ENCODE data around the gene ENPP3. TPM values are rescaled to one million over a fixed set of nuclear protein-coding genes. Genes with fewer than 3 reads are reported as not detected.

ENPP3 gene
- total RNA-seq, 1 experiment from 2014 or later = not detected

GRCh38 chr6:131687022-131687421 lies 49.9 kb downstream of the ENPP3 start (continued):
- no peak for TF ChIP-seq AFF4 (CRISPR knock-in tag; IDR thresholded peaks at IDR 0.05; ENCODE audit: borderline replicate concordance)
- no peak for TF ChIP-seq ZNF532 (CRISPR knock-in tag; IDR thresholded peaks at IDR 0.05; ENCODE audit: borderline replicate concordance)

GRCh38 chr6:131688286-131688685 lies 51.2 kb downstream of the ENPP3 start:
- peaks cover 11% of the 10 kb centered on the region for H3K4me1 Mint-ChIP-seq
- CTCF ChIA-PET = no interaction called here
- H3K27me3 Mint-ChIP-seq (ENCODE audit: low read depth) = peaks cover 28% of the 10 kb centered on the region
- no peak overlapping the region for H3K4me3 Mint-ChIP-seq
- DNase-seq (ENCODE audit: low spot score) = no peak
- POLR2A ChIA-PET = no interaction called here
- no peak for ATAC-seq
- no peaks in the 10 kb centered on the region for H3K36me3 Mint-ChIP-seq
- H3K9me3 Mint-ChIP-seq = peaks cover 4% of the 10 kb centered on the region; the same call in 1 of the 2 replicates
- no peak overlapping the region for H3K27ac Mint-ChIP-seq
- TF ChIP-seq RELA (CRISPR knock-in tag; IDR thresholded peaks at IDR 0.05; ENCODE audit: borderline replicate concordance) (no peak), ELF4 (CRISPR knock-in tag; IDR thresholded peaks at IDR 0.05; ENCODE audit: low read depth) (no peak), SMAD4 (CRISPR knock-in tag; IDR thresholded peaks at IDR 0.05) (no peak), ESRRA (CRISPR knock-in tag; IDR thresholded peaks at IDR 0.05; ENCODE audit: borderline replicate concordance) (no peak), FOXP1 (CRISPR knock-in tag; IDR thresholded peaks at IDR 0.05; ENCODE audit: borderline replicate concordance) (no peak), GABPB1 (CRISPR knock-in tag; IDR thresholded peaks at IDR 0.05) (no peak), IRF2 (CRISPR knock-in tag; IDR thresholded peaks at IDR 0.05; ENCODE audit: borderline replicate concordance, low read depth) (no peak), MYBL2 (CRISPR knock-in tag; IDR thresholded peaks at IDR 0.05) (no peak), NR2C2 (CRISPR knock-in tag; IDR thresholded peaks at IDR 0.05) (no peak), TEAD1 (CRISPR knock-in tag; IDR thresholded peaks at IDR 0.05) (no peak), ZNF423 (CRISPR knock-in tag; IDR thresholded peaks at IDR 0.05) (no peak), USF2 (CRISPR knock-in tag; IDR thresholded peaks at IDR 0.05) (no peak), ZNF416 (CRISPR knock-in tag; IDR thresholded peaks at IDR 0.05) (no peak), JAZF1 (CRISPR knock-in tag; IDR thresholded peaks at IDR 0.05) (no peak)
- TF ChIP-seq, protein P1, sequence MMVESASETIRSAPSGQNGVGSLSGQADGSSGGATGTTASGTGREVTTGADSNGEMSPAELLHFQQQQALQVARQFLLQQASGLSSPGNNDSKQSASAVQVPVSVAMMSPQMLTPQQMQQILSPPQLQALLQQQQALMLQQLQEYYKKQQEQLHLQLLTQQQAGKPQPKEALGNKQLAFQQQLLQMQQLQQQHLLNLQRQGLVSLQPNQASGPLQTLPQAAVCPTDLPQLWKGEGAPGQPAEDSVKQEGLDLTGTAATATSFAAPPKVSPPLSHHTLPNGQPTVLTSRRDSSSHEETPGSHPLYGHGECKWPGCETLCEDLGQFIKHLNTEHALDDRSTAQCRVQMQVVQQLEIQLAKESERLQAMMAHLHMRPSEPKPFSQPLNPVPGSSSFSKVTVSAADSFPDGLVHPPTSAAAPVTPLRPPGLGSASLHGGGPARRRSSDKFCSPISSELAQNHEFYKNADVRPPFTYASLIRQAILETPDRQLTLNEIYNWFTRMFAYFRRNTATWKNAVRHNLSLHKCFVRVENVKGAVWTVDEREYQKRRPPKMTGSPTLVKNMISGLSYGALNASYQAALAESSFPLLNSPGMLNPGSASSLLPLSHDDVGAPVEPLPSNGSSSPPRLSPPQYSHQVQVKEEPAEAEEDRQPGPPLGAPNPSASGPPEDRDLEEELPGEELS (CRISPR knock-in tag; IDR thresholded peaks at IDR 0.05) = no peak
- TF ChIP-seq, protein P2, sequence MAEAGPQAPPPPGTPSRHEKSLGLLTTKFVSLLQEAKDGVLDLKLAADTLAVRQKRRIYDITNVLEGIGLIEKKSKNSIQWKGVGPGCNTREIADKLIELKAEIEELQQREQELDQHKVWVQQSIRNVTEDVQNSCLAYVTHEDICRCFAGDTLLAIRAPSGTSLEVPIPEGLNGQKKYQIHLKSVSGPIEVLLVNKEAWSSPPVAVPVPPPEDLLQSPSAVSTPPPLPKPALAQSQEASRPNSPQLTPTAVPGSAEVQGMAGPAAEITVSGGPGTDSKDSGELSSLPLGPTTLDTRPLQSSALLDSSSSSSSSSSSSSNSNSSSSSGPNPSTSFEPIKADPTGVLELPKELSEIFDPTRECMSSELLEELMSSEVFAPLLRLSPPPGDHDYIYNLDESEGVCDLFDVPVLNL (CRISPR knock-in tag; IDR thresholded peaks at IDR 0.05; ENCODE audit: borderline replicate concordance, low read depth) = no peak
- TF ChIP-seq, protein P3, sequence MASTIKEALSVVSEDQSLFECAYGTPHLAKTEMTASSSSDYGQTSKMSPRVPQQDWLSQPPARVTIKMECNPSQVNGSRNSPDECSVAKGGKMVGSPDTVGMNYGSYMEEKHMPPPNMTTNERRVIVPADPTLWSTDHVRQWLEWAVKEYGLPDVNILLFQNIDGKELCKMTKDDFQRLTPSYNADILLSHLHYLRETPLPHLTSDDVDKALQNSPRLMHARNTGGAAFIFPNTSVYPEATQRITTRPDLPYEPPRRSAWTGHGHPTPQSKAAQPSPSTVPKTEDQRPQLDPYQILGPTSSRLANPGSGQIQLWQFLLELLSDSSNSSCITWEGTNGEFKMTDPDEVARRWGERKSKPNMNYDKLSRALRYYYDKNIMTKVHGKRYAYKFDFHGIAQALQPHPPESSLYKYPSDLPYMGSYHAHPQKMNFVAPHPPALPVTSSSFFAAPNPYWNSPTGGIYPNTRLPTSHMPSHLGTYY (CRISPR knock-in tag; IDR thresholded peaks at IDR 0.05) = no peak
- TF ChIP-seq, protein P4, sequence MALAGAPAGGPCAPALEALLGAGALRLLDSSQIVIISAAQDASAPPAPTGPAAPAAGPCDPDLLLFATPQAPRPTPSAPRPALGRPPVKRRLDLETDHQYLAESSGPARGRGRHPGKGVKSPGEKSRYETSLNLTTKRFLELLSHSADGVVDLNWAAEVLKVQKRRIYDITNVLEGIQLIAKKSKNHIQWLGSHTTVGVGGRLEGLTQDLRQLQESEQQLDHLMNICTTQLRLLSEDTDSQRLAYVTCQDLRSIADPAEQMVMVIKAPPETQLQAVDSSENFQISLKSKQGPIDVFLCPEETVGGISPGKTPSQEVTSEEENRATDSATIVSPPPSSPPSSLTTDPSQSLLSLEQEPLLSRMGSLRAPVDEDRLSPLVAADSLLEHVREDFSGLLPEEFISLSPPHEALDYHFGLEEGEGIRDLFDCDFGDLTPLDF (CRISPR knock-in tag; IDR thresholded peaks at IDR 0.05) = no peak
- TF ChIP-seq, protein P5, sequence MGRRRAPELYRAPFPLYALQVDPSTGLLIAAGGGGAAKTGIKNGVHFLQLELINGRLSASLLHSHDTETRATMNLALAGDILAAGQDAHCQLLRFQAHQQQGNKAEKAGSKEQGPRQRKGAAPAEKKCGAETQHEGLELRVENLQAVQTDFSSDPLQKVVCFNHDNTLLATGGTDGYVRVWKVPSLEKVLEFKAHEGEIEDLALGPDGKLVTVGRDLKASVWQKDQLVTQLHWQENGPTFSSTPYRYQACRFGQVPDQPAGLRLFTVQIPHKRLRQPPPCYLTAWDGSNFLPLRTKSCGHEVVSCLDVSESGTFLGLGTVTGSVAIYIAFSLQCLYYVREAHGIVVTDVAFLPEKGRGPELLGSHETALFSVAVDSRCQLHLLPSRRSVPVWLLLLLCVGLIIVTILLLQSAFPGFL (CRISPR knock-in tag; IDR thresholded peaks at IDR 0.05; ENCODE audit: borderline replicate concordance) = no peak

Measured in WTC11 (cell line).